GM10266 (cell line): ENCODE data around the gene TMEM107.

ENCODE experiments used
- DNase-seq: peaks from one replicate; pipeline ENCODE4 v3.0.0; 2012; ENCODE audit errors: extremely low spot score
- TF ChIP-seq, protein P1 (sequence below): IDR thresholded peaks from 2 replicates; pipeline ENCODE4 v1.5.1; 2012; ENCODE audit warnings: mild to moderate bottlenecking, low read depth; ENCODE audit not compliant: control insufficient read depth, insufficient read depth; ENCODE audit errors: missing control alignments

The TMEM107 gene

DNA sequence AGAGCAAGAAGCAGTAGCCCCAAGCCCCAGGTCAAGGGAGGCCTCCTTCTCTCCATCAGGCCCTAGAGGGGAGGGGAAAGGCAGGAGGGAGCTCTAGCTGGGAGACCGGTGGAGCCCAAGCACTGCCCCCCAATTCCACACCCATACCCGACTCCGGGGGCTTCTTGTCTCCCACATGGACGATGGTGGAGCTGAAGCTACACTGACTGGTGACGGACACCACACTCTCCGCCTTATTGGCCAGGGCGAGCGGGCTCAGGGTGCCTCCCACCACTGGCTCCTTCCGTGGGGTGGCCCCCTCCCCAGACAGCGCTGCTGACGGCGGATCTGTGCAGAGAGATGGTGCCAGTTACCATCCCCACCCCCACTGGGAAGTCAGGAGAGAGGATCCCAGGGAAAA, 30.4 kb downstream of the TMEM107 start:
- no peak for DNase-seq
- TF ChIP-seq, protein P1, sequence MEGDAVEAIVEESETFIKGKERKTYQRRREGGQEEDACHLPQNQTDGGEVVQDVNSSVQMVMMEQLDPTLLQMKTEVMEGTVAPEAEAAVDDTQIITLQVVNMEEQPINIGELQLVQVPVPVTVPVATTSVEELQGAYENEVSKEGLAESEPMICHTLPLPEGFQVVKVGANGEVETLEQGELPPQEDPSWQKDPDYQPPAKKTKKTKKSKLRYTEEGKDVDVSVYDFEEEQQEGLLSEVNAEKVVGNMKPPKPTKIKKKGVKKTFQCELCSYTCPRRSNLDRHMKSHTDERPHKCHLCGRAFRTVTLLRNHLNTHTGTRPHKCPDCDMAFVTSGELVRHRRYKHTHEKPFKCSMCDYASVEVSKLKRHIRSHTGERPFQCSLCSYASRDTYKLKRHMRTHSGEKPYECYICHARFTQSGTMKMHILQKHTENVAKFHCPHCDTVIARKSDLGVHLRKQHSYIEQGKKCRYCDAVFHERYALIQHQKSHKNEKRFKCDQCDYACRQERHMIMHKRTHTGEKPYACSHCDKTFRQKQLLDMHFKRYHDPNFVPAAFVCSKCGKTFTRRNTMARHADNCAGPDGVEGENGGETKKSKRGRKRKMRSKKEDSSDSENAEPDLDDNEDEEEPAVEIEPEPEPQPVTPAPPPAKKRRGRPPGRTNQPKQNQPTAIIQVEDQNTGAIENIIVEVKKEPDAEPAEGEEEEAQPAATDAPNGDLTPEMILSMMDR: no peak

DNA sequence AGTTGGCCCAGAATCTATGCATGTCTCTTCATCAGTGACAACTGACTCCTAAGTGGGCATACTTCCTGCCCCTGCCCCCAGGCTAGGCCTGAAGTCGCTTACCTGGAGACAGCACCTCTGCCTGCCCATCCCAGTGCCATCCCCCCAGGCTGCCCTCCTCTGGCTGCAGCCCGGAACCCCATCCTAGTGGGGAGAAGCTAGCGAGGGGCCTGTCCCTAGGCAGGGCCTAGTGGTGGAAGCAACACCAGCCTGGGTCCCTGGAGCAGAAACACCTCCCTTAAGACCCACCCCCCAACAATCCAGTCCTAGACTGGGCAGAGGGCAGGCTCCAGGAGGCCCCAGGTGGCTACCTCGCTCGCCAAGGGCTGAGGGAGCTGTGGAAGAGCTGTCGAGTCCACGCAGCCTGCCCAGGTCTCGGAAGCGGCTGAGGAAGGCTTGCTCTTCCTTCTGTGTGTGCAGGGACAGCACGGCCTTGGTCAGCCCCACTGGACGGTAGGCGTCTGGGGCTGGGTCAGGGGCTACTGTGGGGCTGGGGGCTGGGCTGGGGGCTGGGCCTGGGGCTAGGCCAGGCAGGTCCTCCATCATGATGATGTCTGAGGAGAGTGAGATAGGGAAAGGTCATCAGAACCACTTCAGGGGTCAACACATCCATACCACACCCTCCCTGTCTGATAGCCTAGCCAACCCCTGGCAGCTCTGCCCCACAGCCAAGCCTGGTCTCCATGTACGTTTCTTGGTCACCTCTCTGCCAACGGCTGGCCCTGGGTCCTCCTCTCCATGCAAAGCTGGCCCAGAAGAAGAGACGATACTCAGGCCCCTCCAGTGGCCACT, 31.6 kb downstream of the TMEM107 start:
- no peak for DNase-seq
- TF ChIP-seq, protein P1: no peak

DNA sequence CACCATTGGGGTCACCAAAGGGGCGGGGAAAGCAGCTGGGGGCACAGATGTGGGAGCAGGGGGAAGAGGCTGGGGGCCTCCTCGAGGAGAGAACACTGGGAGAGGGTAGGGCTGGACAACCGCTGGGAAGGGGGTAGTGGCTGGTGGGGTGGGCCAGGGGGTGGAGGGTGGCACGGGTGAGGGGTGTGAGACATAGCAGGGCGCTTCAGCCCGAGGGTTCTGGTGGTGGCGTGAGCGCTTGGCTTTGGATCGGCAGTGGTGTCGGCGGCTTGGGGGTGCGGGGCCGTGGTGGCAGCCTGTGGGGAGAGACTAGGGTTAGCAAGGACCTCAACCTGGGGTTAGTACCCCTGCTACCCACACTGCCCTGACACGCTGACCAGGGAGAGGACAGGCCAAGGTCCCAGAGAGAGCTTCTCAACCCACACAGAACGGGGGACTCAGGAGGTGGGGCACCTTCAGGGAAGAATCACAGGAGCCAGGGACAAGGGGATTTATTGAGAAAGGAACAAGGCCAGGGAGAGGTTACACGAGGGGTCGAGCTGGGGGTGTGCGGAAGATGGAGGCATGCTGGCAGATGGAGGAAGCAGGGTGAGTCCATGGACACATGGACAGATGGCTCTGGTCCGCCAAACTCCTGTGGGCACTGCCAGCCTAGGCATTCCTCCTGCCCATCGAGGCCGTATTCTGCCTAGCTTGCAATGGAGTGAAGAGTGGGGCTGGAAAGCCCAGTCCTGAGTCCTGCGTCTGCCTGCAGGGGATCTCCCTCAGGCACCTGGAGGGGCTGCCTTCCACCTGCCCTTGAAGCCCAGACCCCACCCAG, 32.4 kb downstream of the TMEM107 start:
- TF ChIP-seq, protein P1: no peak
- no peak for DNase-seq

DNA sequence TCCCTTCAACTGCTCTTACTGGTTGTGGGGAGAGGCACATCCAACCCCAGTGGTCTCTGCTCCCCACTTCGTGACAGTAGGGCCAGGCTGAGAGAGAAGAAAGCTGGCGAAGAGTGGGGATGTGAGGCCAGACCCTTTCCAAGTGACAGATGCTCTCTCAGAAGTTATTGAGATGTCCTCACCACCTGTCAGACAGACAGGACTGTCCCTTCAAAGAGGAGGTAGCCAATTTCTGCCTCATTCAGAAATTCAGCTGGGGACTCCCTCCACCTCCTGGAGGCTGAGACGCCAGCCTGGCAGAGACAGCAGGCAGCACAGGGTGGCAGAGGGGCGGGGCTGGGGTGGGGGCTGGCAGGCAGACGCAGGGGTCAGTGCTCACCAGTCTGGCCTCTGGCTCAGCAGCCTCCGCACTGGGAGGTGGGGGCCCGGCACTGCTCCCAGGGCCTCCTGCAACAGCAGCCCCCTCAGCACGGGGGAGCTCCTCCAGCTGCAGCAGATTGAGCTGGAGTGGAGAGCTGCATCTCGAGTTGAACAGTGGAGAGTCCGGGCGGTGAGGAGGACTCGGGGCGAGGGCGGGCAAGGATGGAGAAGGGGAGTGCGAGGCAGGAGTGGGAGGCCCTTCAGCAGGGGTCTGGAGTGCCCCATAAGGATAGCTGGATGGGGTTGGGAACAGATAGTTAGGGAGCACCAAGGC, 33.1 kb downstream of the TMEM107 start:
- TF ChIP-seq, protein P1: no peak
- no peak for DNase-seq

DNA sequence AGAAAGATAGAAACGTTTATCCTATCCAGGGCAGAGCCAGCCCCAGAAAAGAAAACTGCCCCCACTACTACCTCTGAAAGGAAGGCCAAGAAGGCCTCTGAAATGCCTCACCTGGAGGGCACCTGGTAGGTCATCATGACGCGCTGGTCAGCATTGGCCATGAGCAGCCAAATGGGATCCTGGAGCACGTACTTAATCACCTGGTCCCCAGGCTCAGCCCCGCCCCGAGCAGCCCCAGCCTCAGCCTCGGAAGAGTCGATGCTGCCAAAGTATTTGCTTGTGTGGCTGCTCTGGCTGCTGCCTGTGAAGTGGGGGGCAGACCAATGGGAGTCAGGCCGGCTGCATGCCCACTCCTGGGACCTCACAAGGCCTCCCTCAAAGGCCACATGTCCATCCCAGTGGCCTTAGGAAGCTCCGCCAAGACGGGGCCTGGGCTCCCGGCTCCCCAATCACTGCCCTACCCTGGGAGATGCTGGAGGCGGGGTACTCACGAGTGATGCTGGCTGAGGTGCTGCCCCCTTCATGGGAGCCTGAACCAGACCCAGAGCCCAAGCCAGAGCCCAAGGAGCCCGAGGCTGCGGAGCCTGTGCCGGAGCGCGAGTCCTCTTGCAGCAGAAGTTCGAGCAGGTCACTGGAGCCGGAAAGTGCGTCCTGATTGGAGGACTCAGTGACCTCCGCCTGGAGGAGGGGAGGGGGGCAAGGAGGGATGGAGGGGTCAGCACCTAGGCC, 33.9 kb downstream of the TMEM107 start:
- no peak for DNase-seq
- TF ChIP-seq, protein P1: no peak

DNA sequence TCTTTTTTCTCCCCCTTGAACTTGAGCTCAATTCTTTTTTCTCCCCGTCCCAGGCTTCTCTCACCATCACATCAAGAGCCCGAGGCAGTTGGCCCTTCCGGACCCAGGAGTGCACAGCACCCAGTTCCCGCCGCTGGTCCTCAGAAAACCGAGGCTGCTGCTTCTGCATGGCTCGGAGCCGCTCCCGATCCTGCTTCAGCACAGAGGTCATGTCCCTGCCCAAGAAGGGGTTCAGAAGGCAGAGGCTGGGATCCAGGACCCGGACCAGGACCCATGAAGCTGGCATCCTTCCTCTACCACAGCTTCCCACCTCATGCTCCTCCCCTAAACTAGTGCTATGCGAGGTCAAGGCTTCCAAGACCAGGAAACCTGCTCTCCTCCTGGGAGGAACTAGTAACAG, 34.4 kb downstream of the TMEM107 start:
- no peak for DNase-seq
- TF ChIP-seq, protein P1: no peak
